DMS 273 (cell line): Measurements from ENCODE around the gene A2M.
A peak's percentile ranks its signal among the peaks of the same experiment; 100 is the strongest.
"Not testable (repeated sequence)": the region's sequence is repeated elsewhere in the genome, so short reads cannot be mapped to it uniquely, and the experiment has no call there.

Experiments
- DNase-seq: peaks from one replicate; lab custom pipeline; 2025; ENCODE audit not compliant: unreplicated experiment; lab: John Stamatoyannopoulos, UW

Gene A2M

DNA sequence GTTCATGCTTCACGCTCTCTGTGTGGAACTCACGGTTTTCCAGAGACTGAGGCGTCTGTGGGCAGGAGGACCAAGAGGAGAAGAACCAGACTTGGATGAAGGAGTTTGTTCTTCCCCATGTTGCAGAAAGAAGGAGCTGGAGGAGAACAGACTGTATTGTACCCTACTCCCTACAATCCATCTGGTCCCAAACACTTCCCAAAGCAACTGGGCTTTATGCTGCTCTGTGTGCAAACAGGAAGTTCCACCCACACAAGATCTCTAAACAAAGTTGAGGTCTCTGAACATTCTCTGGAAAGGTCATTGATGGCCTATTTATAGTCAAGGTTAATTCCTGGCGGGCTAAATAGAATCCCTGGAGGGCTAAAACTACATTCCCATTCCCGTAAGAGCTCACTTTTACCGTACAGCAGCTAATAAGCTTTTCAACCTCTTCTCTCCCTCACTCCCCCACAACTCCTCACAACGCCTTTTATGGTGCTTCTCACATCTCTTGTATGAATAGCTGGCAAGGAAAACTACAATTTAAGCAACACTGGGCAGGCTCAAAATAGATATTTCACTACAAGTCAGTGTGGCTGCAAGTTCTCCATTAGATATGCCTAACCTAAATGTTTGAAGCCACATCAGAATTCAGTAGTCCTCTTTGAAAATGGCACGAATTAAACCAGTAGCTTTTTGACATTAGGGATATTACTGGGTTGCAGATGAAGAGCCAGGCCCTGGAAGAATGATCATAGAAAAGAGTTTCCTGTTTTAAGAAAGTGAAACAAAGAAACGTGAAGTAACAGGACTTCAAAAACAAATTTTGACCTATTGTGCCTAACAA lies at the start of gene A2M:
A2M (minus strand) TSS at position 189 of the 829 bp plus-strand sequence; CDS start at position 119, 70 bp downstream.
- DNase-seq, result no peak

DNA sequence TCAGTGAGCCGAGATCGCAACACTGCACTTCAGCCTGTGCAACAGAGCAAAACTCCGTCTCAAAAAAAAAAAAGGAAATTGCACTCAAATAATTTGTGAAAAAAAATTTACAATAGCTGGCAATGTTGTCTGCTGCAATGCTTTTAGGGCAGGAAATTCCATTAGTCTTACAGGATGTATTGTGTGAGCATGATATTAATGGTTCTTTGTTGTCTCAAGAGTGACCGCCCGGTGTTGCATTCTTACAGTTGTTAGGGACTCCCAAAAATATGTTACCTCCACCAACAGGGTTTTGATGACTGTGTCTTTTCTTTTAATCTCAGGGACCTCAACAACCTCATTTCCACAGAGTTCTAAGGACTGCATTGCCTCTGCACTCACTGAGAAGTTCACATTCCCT lies 47.7 kb upstream of the A2M start:
- DNase-seq, result no peak

DNA sequence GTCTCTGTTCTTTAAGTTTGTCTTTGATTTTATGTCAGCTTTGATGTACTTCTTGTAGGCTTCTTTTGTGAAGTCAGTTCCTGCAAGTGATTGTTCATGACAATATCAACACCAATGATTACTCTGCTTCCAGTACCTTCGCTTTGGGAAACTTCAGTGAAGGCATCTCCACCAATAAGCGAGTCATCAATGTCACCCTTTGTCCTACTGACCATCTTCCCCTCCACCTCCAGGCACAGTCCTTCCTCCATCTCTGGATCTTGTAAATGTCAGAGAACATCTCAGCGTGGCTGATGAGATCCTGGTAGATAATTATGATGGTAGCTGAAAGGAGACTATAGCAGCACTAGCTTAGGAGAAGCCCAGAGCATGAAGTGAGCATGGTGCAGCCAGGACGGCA lies 40.4 kb upstream of the A2M start:
- no peak for DNase-seq

DNA sequence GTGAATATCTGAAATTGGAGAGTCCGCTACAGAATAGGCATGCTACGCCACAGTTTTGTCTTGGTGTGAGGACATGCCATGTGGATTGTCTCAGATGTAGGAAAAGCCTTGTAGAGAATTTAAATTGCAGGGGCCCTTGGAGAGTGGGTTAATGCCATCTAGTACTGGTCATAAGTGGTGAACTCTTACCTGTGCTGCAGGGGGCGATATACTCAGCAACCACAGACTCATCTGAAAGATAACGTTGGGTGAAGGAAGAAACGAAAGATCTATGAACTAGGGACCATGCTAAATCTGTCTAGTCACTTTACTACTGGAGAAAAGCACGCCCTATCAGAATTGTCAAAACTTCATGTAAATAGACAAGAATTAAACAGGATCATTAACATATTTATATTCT lies 33.7 kb upstream of the A2M start:
- no peak for DNase-seq

DNA sequence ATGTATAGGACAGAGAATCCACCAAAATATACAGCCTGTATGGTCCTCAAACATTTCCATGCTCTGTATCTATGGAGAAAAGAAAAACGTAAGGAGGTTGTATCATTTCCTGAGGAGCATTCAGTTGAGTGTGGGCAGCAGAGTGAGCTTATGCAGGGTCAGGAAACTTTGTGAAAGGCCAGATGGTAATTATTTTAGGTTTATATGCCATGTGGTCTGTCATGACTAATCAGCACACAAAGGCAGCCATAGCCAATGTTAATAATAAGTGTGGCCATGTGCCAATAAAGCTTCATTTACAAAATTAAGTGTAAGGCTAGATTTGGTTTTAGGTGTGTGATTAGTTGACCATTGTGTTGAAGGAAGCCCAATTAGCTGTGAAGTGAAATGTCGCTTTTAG lies 33.2 kb upstream of the A2M start:
- DNase-seq, result no peak

DNA sequence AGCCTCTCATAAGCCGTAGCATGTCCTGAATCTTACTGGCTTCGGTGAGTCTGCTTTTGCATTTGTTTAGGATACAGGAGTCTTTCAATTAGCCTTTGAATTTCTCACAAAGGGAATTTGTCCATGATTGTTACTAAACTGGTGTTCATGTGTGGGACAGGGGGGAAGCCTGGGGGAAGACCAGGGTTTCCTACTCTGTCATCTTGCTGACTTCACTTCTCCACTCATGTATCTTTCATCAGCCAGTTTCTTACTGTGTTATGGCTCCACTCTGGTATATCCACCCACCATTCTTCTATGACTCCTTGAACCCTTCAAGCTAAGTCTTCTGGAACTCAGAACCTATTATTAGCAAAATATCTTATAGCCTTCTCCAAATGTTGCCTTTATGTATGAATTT lies 31.7 kb upstream of the A2M start:
- DNase-seq, result no peak

DNA sequence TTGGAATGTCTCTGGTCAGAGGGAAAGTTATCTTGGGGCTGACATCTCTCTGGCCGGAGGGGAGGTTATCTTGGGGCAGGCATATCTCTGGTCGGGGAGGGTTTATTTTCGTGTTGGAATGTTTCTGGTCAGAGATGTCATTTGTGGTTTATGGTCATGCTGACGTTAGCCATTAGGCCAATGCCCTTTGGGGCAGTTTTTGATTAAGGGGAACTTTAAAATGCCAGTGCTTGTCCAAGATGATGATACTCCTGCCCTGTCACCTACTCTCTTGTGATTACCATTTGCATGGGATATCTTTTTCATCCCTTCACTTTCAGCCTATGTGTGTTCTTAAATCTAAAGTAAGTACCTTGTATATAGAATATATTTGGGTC lies 29.0 kb upstream of the A2M start:
- no peak for DNase-seq

DNA sequence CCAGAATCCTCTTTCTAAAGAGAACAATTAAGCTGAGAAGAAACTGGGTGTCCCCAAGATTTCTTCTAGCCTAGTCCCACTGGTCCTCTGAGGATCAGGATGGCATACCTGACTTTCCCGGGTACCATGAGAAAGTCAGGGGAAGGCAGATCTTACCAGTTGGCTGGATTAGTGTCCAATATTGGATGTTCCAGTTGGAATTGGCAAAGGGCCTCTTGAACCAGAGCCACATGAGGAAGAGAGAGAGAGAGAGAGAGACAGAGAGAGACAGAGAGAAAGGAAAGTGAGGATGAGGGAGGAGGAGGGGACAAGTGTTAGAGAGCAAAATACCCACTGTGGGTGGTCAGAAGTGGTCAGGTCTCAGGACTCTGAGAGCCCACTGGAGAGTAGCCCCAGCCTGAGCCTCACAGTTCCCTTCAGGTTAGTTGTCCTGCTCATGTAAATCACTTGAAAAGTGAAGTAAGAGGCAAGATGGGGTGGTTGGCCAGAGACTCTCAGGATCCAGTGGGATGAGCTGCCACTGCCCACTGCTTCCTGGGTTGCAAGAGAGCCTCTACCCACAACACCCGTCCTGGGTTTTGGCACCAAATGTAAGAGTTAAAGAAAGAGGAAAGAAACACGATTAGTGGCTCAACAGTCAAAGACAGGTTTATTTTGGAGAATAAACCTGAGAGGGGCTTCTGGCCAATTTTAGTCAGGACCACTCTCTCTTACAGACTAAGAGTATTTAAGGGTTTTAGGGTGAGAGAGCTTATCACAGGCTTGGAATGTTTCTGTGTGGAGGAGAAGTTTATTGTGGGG lies 28.4 kb upstream of the A2M start:
- no peak for DNase-seq

DNA sequence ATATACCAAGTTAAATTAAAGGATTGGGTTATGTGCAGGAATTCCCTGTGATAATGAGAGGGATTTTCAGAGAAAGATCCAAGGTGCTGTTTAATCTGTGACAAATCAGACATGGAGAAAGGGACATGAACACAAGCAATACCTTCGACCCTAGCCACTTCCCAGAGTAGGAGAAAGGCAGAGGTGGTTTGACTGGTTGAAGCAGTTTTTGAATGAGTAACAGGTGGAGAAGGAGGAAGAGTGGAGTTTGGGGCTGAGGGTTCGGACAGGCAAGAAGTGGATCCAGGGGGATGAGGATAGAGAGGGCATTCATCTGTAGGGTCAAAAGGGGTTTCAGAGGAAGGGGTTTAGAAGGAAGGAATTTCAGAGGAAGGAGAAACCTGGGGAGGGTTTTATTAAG lies 27.4 kb upstream of the A2M start:
- no peak for DNase-seq

DNA sequence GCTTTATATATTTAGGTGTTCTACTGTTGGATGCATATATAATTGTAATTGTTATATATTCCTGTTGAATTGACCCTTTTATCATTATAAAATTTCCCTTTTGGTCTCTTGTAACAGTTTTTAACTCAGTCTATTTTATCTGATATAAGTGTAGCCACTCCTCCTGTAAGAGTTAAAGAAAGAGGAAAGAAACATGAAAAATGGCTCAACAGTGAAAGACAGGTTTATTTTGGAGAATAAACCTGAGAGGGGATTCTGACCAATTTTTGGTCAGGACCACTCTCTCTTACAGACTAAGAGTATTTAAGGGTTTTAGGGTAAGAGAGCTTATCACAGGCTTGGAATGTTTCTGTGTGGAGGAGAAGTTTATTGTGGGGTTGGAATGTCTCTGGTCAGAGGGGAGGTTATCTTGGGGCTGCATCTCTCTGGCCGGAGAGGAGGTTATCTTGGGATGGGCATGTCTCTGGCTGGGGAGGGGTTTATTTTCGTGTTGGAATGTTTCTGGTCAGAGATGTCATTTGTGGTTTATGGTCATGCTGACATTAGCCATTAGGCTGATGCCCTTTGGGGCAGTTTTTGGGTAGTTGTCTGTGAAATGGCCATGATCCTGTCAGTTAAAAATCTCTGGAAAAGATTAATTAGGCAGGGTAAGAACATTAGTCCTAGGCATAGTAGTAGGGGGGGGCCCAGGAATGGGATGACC lies 24.0 kb upstream of the A2M start:
- DNase-seq, result not testable (repeated sequence)

DNA sequence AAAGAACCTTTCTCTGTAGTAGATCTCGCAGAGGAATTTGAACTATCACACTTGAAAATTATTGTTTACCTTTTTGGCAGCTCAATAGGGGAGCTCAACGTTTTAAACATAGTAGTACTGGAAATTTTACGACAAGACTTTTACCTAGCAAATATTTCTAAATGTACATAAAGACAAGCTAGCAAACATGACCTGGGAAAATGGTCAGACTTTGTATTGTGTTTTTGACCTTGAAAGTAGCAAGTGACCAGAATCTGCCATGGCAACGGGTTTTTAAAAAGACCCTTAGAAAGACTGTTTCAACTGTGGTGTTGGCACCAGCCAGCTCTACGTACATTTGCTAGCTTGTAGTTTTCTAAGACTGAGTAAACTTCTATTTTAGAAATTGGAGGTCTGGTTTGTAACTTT lies 20.2 kb upstream of the A2M start:
- DNase-seq, result no peak

DNA sequence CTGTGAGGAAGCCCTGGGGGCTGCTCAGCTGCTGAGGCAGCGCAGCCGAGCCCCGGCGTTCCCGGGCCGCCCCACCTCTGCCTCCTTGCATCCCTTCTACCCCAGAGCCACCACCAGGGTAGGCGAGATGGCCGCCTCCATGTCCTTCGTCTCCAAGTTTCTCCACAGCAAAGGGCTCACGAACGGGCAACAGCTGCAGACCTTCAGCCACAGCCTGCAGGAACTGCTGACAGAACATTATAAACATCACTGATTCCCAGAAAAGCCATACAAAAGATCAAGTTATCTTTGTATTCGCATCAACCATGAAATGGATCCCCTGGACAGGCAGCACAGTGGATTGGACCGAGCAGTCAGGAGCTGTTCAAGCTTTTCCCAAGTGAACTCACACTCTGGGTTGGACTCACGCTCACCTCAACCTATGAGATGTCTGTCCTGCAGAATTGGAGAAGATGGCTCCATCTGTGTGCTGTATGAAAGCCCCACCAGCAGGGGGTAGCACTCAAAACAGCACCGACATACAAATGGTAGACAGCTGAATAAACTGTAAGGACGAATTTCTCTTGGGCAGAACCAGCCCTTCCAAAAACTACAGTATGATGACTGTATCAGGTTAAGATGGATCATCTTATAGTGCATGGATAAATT lies 19.4 kb upstream of the A2M start:
- DNase-seq, result peak; percentile 10

DNA sequence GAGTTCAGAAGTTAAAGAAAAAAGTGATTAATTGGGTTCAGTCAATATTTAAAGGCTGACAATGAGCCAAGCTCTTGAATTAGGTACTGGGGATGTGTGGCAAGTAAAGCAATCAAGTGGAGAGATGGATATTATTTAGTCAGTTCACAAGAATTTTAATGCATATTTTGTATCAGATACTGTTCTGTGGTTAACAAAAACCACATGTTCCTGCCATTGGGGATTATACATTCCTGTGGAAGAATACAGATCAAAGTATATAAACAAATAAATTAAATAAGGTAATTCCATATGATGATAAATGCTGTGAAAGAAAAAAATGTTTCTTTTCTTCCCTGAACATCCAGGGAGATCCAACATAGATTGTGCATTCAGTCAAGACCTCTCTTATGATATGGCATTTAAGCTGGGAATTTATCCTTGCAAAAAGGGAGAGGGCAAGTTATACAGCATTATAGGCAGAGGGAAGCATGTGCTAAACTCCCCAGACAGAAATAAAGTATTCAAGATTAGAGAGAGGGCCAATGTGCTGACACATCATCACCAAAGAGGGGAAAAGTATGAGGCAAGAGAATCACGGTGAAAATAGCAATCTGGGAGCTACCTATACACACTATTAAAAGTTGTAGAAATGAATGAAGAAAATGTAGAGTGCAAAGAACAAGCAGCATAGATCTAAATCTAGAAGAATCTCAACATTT lies 17.6 kb upstream of the A2M start:
- no peak for DNase-seq

DNA sequence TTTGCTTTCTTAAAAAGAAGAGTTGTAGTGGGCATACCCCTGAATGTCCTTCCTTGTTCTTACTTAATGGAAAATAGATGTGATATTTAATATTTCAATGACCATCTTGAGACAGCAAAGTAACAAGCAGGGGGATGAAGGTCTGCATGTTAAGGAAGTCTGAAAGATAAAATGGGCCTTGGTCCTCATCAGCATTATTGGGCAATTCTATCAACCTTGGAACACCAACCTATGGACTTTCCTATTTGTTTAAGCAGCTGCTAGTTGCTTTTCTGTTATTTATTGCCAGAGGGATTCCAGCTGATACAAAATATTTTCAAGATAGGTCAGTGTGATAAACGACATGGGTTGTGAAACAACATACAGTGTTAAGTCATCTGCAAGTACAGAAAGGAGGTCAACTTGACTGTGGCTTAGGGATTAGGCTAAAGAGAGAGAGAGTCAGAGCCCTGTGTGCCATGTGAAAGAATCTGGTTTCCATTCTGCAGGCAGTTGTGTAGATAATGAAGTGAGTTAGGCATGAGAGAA lies 16.4 kb upstream of the A2M start:
- DNase-seq, result no peak

DNA sequence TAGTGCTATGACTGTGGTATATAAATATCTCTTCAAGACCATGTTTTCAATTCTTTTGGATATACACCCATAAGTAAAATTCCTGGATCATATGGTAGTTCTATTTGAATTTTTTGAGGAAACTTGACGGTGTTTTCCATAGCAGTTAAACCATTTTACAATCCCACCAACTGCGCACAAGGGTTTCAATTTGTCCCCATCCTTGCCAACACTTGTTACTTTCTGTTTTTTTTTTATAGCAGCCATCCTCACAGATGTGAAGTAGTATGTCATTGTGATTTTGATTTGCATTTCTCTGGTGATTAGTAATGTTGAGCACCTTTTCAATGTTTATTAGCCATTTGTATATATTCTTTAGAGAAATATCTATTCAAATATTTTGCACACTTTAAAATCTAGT lies 14.5 kb upstream of the A2M start:
- DNase-seq, result no peak

DNA sequence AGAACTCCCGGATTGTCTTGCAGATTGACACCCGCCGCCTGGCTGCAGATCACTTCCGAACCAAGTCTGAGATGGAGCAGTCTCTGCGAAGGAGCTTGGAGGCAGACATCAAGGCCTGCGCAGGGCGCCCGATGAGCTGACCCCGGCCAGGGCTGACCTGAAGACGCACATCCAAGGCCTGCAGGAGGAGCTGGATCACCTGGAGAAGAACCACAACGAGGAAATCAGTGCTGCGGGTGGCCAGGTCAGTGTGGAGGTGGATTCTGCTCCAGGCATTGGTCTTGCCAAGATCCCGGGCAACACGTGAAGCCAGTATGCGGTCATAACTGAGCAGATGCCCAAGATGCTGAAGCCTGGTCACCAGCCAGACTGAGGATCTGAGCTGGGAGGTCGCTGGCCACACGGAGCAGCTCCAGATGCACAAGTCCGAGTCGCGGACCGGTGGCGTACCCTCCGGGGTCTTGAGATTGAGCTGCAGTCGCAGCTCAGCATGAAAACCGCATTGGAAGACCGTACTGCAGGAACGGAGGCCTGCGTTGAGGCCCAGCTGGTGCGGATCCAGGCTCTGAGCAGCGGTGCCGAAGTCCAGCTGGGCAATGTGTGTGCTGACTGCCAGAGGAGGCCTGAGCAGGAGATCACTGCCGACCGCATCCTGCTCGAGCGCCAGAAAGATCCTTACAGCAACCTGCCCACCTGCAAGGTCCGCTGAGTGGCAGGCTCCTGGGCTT lies 12.4 kb upstream of the A2M start:
- no peak for DNase-seq

DNA sequence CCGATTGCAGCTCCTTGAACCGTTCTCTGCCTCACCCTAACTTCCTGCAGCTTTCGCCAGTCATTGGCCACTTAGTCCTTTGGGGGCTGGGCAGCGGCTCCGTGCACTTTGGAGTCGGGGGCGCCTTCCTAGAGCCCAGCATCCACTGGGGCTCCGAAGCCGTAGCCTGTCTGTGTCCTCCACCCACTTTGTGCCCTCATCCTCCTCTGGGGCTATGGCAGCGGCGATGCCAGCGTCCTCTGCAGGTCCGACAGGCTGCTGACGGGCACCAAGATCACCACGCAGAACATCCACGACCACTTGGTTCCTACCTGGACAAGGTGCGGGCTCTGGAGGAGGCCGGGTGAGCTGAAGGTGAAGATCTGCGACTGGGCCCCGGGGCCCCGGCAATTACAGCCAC lies 11.8 kb upstream of the A2M start:
- no peak for DNase-seq

DNA sequence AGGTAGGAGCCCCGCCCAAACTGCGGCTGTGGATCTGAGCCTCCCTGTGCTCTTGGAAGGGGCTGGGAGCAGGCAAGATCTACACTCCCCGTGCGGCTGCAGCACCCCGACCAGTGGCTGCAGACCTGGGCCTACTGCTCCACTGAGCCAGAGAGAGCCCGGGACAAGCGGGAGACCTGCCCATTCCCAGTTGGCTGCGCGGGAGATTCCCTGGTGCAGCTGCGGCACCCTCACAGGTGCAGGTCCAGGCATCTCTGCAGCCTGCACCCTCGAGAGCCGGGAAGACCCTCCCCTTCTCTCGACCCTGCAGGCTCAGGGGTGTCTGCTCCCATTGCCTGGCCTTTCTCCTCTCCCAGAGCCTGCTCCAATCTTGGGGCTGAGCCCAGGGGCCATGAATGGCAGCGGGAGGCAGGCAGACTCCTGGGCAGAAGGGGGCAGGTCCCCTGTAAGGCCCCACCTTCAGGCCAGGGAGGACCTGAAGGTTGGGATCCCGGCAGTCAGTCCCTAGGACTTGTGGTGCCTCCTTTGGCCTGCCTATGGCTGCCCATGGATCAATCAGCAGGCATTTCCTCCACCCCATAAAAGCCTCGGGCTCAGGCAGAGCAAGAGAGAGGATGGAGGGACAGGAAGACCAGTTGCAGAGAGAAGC lies 8.8 kb upstream of the A2M start:
- DNase-seq, result no peak

DNA sequence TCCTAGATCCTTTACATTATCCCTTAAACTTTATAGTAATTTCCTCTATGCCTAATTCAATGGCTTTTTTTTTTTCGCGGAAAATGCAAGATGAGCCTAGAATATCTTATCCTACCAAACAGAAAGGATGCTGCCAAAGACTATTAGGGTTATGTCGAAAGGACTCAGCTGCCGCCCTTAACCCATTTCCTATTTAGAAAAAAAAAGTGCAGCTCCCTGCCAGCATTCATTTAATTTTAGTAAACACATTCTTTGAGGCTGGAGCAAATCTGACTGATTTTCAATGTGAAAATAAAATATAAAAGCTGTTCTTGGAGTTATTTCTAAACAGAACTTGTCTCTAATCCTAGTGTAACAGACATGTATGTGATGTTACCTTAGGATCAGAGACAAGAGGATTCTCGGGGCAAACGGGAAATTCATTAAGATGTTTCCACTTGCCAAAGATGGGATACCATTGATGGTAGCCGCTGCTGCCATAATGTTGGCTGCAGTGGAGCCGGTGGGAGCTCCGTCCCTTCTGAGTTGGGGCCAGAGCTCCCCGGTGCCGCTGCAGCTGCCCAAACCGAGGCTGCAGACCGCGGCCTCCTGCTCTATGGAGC lies 8.2 kb upstream of the A2M start:
- no peak for DNase-seq
